Peyer's patch (tissue), 4 donors: ENCODE measurements around the gene PMEL.
"Not testable (repeated sequence)": the region's sequence is repeated elsewhere in the genome, so short reads cannot be mapped to it uniquely, and the experiment has no call there.

ENCODE experiments used
- CTCF ChIP-seq, 6 experiments: fragments of 450-650 bp in 4 of 6; fragments of 200-600 bp in 2 of 6; sonication (generic) in 1 of 6; IDR thresholded peaks; one replicate each; pipeline ENCODE4 v1.5.1; 2017 to 2019; ENCODE audit warnings: antibody characterized with exemption in 6 of 6, mild to moderate bottlenecking in 3 of 6, moderate library complexity in 1 of 6
- POLR2A ChIP-seq, 2 donors: fragments of 450-650 bp; IDR thresholded peaks; one replicate each; pipeline ENCODE4 v1.5.1; 2017; ENCODE audit warnings: antibody characterized with exemption in 2 of 2, mild to moderate bottlenecking in 2 of 2, moderate library complexity in 2 of 2

GRCh38 chr12:55999522-55999921 is 33.7 kb upstream of the PMEL start:
- TF ChIP-seq CTCF, POLR2A (IDR thresholded peaks at IDR 0.05): not testable (repeated sequence)
